ENCODE results near the gene CDH8.

DNA sequence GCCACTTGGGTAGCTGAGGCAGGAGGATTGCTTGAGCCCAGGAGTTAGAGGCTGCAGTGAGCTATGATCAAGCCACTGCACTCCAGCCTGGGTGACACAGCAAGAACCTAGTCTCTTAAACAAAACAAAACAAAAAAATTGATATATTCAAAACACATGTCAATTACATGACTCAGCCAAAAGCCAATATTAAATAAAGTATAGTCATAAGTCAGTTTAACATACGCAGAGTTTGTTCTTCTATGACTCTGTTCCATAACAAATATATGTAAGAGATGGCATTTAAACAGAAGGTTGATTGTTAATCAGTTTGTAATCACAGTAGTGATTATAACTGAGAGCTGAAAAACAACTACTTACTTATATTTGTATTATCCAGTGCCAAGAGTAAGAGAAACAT is 106.5 kb downstream of the CDH8 start:
- TF ChIP-seq, protein P1, sequence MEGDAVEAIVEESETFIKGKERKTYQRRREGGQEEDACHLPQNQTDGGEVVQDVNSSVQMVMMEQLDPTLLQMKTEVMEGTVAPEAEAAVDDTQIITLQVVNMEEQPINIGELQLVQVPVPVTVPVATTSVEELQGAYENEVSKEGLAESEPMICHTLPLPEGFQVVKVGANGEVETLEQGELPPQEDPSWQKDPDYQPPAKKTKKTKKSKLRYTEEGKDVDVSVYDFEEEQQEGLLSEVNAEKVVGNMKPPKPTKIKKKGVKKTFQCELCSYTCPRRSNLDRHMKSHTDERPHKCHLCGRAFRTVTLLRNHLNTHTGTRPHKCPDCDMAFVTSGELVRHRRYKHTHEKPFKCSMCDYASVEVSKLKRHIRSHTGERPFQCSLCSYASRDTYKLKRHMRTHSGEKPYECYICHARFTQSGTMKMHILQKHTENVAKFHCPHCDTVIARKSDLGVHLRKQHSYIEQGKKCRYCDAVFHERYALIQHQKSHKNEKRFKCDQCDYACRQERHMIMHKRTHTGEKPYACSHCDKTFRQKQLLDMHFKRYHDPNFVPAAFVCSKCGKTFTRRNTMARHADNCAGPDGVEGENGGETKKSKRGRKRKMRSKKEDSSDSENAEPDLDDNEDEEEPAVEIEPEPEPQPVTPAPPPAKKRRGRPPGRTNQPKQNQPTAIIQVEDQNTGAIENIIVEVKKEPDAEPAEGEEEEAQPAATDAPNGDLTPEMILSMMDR (IDR thresholded peaks at IDR 0.05), result no peak
- no peak for TF ChIP-seq EP300 (IDR thresholded peaks at IDR 0.05; ENCODE audit: low read depth)
